Liver (tissue), 9 donors: ENCODE measurements around the gene IP6K3. TPM values are rescaled to one million over a fixed set of nuclear protein-coding genes. Genes with fewer than 3 reads are reported as not detected.

Source experiments
- DNase-seq: peaks from one replicate; pipeline ENCODE4 v3.0.0-alpha.2; 2017; ENCODE audit warnings: low spot score
- H3K27ac ChIP-seq, 2 donors: one replicate each; pipeline ENCODE4 v1.7.0; 2013; ENCODE audit warnings: inconsistent platforms in 2 of 2, low read length in 2 of 2, control low read depth in 1 of 2, low read depth in 1 of 2, mild to moderate bottlenecking in 1 of 2
- H3K27me3 ChIP-seq, 4 donors: one replicate each; pipeline versions ENCODE4 v1.6.1 to v1.7.0; 2013; ENCODE audit warnings: low read length in 3 of 4, inconsistent platforms in 1 of 4, mild to moderate bottlenecking in 1 of 4, moderate library complexity in 1 of 4; ENCODE audit not compliant: control insufficient read depth in 4 of 4, insufficient read depth in 4 of 4
- H3K36me3 ChIP-seq, 4 donors: one replicate each; pipeline versions ENCODE4 v1.6.1 to v1.7.0; 2013; ENCODE audit warnings: low read length in 3 of 4, mild to moderate bottlenecking in 3 of 4, low read depth in 1 of 4, moderate library complexity in 1 of 4; ENCODE audit not compliant: control insufficient read depth in 4 of 4, insufficient read depth in 3 of 4
- H3K4me1 ChIP-seq, 4 donors: one replicate each; pipeline versions ENCODE4 v1.6.1 to v1.7.0; 2013; ENCODE audit warnings: low read length in 3 of 4, mild to moderate bottlenecking in 3 of 4, moderate library complexity in 1 of 4; ENCODE audit not compliant: control insufficient read depth in 4 of 4, insufficient read depth in 4 of 4
- H3K4me3 ChIP-seq, 3 donors: one replicate each; pipeline versions ENCODE4 v1.6.1 to v1.7.0; 2013; ENCODE audit warnings: low read length in 3 of 3, control low read depth in 1 of 3, low read depth in 1 of 3, mild to moderate bottlenecking in 1 of 3
- H3K9ac ChIP-seq, 2 donors: one replicate each; pipeline ENCODE4 v1.7.0; 2013; ENCODE audit warnings: low read length in 2 of 2, mild to moderate bottlenecking in 2 of 2, moderate library complexity in 2 of 2, control low read depth in 1 of 2, low read depth in 1 of 2
- H3K9me3 ChIP-seq, 4 donors: one replicate each; pipeline versions ENCODE4 v1.6.1 to v1.7.0; 2013; ENCODE audit warnings: low read length in 3 of 4; ENCODE audit not compliant: control insufficient read depth in 4 of 4
- ATF3 ChIP-seq: IDR thresholded peaks from 2 replicates; pipeline ENCODE4 v1.6.1; 2016; ENCODE audit warnings: antibody characterized with exemption
- CTCF ChIP-seq: fragments of 150-350 bp; IDR thresholded peaks from 2 replicates; pipeline ENCODE4 v1.5.1; 2017; ENCODE audit warnings: improper control_type of control experiment, low read depth, low read length; ENCODE audit not compliant: missing input control
- FOXA1 ChIP-seq: IDR thresholded peaks from 2 replicates; pipeline ENCODE4 v1.6.1; 2016; ENCODE audit warnings: antibody characterized with exemption
- FOXA2 ChIP-seq: IDR thresholded peaks from 2 replicates; pipeline ENCODE4 v1.6.1; 2016; ENCODE audit warnings: antibody characterized with exemption
- GABPA ChIP-seq, 2 donors: IDR thresholded peaks in 1 of 2; conservative IDR thresholded peaks in 1 of 2; 2 replicates each; pipeline ENCODE4 v1.6.1; 2016; ENCODE audit warnings: antibody characterized with exemption in 2 of 2, mild to moderate bottlenecking in 1 of 2, moderate library complexity in 1 of 2
- HNF4G ChIP-seq: IDR thresholded peaks from 2 replicates; pipeline ENCODE4 v1.6.1; 2016; ENCODE audit warnings: antibody characterized with exemption
- MAX ChIP-seq: IDR thresholded peaks from 2 replicates; pipeline ENCODE4 v1.6.1; 2016; ENCODE audit warnings: antibody characterized with exemption
- NR2F2 ChIP-seq: IDR thresholded peaks from 2 replicates; pipeline ENCODE4 v1.6.1; 2016; ENCODE audit warnings: antibody characterized with exemption
- RAD21 ChIP-seq, 2 donors: IDR thresholded peaks; 2 replicates each; pipeline ENCODE4 v1.6.1; 2016; ENCODE audit warnings: antibody characterized with exemption in 2 of 2, mild to moderate bottlenecking in 2 of 2
- REST ChIP-seq: IDR thresholded peaks from 2 replicates; pipeline ENCODE4 v1.6.1; 2016; ENCODE audit warnings: antibody characterized with exemption, mild to moderate bottlenecking
- RXRA ChIP-seq, 2 donors: IDR thresholded peaks; 2 replicates each; pipeline ENCODE4 v1.6.1; 2017 to 2018; ENCODE audit warnings: antibody characterized with exemption in 2 of 2, mild to moderate bottlenecking in 1 of 2
- SP1 ChIP-seq: IDR thresholded peaks from 2 replicates; pipeline ENCODE4 v1.6.1; 2018; ENCODE audit warnings: antibody characterized with exemption, mild to moderate bottlenecking
- TAF1 ChIP-seq: conservative IDR thresholded peaks from 2 replicates; pipeline ENCODE4 v1.6.1; 2016; ENCODE audit warnings: antibody characterized with exemption, mild to moderate bottlenecking
- YY1 ChIP-seq: IDR thresholded peaks from 2 replicates; pipeline ENCODE4 v1.6.1; 2016; ENCODE audit warnings: antibody characterized with exemption, mild to moderate bottlenecking
- ZBTB33 ChIP-seq: IDR thresholded peaks from 2 replicates; pipeline ENCODE4 v1.6.1; 2016; ENCODE audit warnings: antibody characterized with exemption
- WGBS: extraction: QIAGEN DNeasy Blood & Tissue Kit; methylation state at CpG from one replicate; pipeline ENCODE4 v1.1.7; 2013; 5-methylcytosine and 5-hydroxymethylcytosine counted together
- polyA plus RNA-seq, 2 donors: library from polyadenylated mRNA; stranded (reverse) in 1 of 2; unstranded in 1 of 2; fragments of 200-250 nt in 1 of 2; fragments of >200 nt in 1 of 2; fragmentation: Nextera tagmentation in 1 of 2; extraction: Ambion mirVana in 1 of 2; gene quantifications; one replicate each; pipeline versions ENCODE4 v1.2.1 to v1.2.3, GENCODE V29; 2013 to 2015
- total RNA-seq, 2 donors: library from RNA; depleted of rRNA; stranded (reverse); fragments of >200 nt; gene quantifications; one replicate each; pipeline ENCODE4 v1.2.3, GENCODE V29; 2014
- donor health status: healthy.
- donor health status: healthy.
- donor health status: healthy.
- donor health status: healthy.
- donor health status: healthy.

The IP6K3 gene
- total and polyA plus RNA-seq, 4 donors, result 1.5 to 12.9 (median 6.7) TPM

GRCh38 chr6:33737267-33738026, 9.3 kb downstream of the IP6K3 start:
- DNase-seq, result no peak
- 85% methylated on average over 15 of the region's 15 CpGs for WGBS
- H3K4me1 ChIP-seq, result peaks cover 12 to 35% (median 22%) of the 10 kb centered on the region in 4 donors
- H3K9ac ChIP-seq, result no peak overlapping the region
- TF ChIP-seq RAD21 (IDR thresholded peaks at IDR 0.05) (no peak), SP1 (no peak), MAX (no peak), CTCF (no peak), FOXA1 (no peak), ATF3 (no peak), FOXA2 (no peak), RXRA (IDR thresholded peaks at IDR 0.05) (no peak), REST (no peak)
- H3K9me3 ChIP-seq, result no peaks in the 10 kb centered on the region
- H3K4me3 ChIP-seq, result no peak overlapping the region
- H3K27me3 ChIP-seq, result no peaks in the 10 kb centered on the region
- peak overlapping the region in 1 of 2 donors; percentile 19 for H3K27ac ChIP-seq
- H3K36me3 ChIP-seq, result no peaks in the 10 kb centered on the region

- no peaks in the 10 kb centered on the region for H3K27me3 ChIP-seq
- H3K27ac ChIP-seq, result no peak overlapping the region
- DNase-seq, result no peak
- no peaks in the 10 kb centered on the region for H3K36me3 ChIP-seq
- H3K9ac ChIP-seq, result no peak overlapping the region
- peaks cover 9 to 33% (median 19%) of the 10 kb centered on the region in 4 donors for H3K4me1 ChIP-seq
- H3K4me3 ChIP-seq, result no peak overlapping the region
- no peaks in the 10 kb centered on the region for H3K9me3 ChIP-seq
- WGBS, result 86% methylated on average over 18 of the region's 18 CpGs
- TF ChIP-seq YY1 (no peak), ATF3 (no peak), SP1 (no peak), FOXA1 (no peak), REST (no peak), MAX (no peak), CTCF (no peak), RAD21 (IDR thresholded peaks at IDR 0.05) (no peak), GABPA (IDR thresholded peaks at IDR 0.05 in 1 of 2, conservative IDR thresholded peaks at IDR 0.05 in 1 of 2) (no peak), TAF1 (no peak), ZBTB33 (no peak), FOXA2 (no peak), NR2F2 (no peak), HNF4G (no peak)
Observed at GRCh38 chr6:33735216-33735615, 11.5 kb downstream of the IP6K3 start.
